Fibroblast of the aortic adventitia (primary cell): ENCODE measurements around the gene PCDHA13. TPM values are rescaled to one million over a fixed set of nuclear protein-coding genes. Genes with fewer than 3 reads are reported as not detected.

Experiments
- DNase-seq: peaks from one replicate; pipeline ENCODE4 v3.0.0-alpha.2; 2010; ENCODE audit warnings: low read depth
- H3K4me3 ChIP-seq: 2 replicates; pipeline ENCODE4 v1.5.1; 2011; ENCODE audit warnings: low read depth, mild to moderate bottlenecking, control low read depth, low read length, moderate library complexity
- total RNA-seq: library from RNA; depleted of rRNA; stranded (reverse); fragments of >200 nt; gene quantifications from 2 replicates; pipeline ENCODE4 v1.2.3, GENCODE V29; 2012; ENCODE audit warnings: low replicate concordance
- TF ChIP-seq, protein P1 (sequence below): IDR thresholded peaks from 2 replicates; pipeline ENCODE4 v1.5.1; 2011; ENCODE audit warnings: mild to moderate bottlenecking, low read length, control low read depth, inconsistent platforms; ENCODE audit not compliant: insufficient read depth

The PCDHA13 gene
- total RNA-seq, 1 donor: not detected

DNA sequence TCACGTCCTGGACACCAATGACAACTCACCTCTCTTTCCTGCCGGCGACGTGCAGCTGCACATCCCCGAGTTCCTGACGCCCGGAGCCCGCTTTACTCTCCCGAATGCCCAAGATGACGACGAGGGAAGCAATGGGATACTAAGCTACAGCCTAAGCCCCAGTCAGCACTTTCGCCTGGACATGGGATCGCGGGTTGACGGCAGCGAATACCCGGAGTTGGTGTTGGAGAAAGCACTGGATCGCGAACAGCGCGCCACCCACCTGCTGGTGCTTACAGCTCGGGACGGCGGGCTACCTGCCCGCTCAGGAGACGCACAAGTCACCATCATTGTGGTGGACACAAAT is 45.3 kb downstream of the PCDHA13 start:
- peak overlapping the region; percentile 35 for H3K4me3 ChIP-seq
- TF ChIP-seq, protein P1, sequence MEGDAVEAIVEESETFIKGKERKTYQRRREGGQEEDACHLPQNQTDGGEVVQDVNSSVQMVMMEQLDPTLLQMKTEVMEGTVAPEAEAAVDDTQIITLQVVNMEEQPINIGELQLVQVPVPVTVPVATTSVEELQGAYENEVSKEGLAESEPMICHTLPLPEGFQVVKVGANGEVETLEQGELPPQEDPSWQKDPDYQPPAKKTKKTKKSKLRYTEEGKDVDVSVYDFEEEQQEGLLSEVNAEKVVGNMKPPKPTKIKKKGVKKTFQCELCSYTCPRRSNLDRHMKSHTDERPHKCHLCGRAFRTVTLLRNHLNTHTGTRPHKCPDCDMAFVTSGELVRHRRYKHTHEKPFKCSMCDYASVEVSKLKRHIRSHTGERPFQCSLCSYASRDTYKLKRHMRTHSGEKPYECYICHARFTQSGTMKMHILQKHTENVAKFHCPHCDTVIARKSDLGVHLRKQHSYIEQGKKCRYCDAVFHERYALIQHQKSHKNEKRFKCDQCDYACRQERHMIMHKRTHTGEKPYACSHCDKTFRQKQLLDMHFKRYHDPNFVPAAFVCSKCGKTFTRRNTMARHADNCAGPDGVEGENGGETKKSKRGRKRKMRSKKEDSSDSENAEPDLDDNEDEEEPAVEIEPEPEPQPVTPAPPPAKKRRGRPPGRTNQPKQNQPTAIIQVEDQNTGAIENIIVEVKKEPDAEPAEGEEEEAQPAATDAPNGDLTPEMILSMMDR: no peak
- DNase-seq: no peak

Other genes starting within 250 kb of the PCDHA13 start
- 0.36 and 4.4 TPM in 2 replicates for gene CD14, start 248.9 kb upstream of the PCDHA13 start, total RNA-seq
- gene TMCO6, start 242.7 kb upstream of the PCDHA13 start, total RNA-seq: 21.1 and 295 TPM in 2 replicates
- gene NDUFA2, start 234.5 kb upstream of the PCDHA13 start, total RNA-seq: 32.9 and 40.6 TPM in 2 replicates
- 84.2 and 183 TPM in 2 replicates for gene IK, start 234.3 kb upstream of the PCDHA13 start, total RNA-seq
- gene WDR55, start 217.2 kb upstream of the PCDHA13 start, total RNA-seq: 12.8 and 21.9 TPM in 2 replicates
- 0.18 TPM in 1 of 2 replicates, not detected in the other for gene DND1, start 208.5 kb upstream of the PCDHA13 start, total RNA-seq
- 52.2 and 62.9 TPM in 2 replicates for gene HARS1, start 190.8 kb upstream of the PCDHA13 start, total RNA-seq
- 22.7 and 39.0 TPM in 2 replicates for gene HARS2, start 190.7 kb upstream of the PCDHA13 start, total RNA-seq
- gene ZMAT2, start 181.7 kb upstream of the PCDHA13 start, total RNA-seq: 37.2 and 118 TPM in 2 replicates
- 0.09 TPM in 1 of 2 replicates, not detected in the other for gene PCDHA1, start 96.0 kb upstream of the PCDHA13 start, total RNA-seq
- gene PCDHA2, start 87.3 kb upstream of the PCDHA13 start, total RNA-seq: 0.09 and 0.16 TPM in 2 replicates
- 0.27 and 0.49 TPM in 2 replicates for gene PCDHA3, start 81.1 kb upstream of the PCDHA13 start, total RNA-seq
- 0.09 and 1.1 TPM in 2 replicates for gene PCDHA4, start 75.1 kb upstream of the PCDHA13 start, total RNA-seq
- 0.08 and 0.09 TPM in 2 replicates for gene PCDHA5, start 60.5 kb upstream of the PCDHA13 start, total RNA-seq
- 0.27 and 1.3 TPM in 2 replicates for gene PCDHA6, start 54.2 kb upstream of the PCDHA13 start, total RNA-seq
- 0.18 and 0.41 TPM in 2 replicates for gene PCDHA7, start 47.9 kb upstream of the PCDHA13 start, total RNA-seq
- gene PCDHA8, start 40.9 kb upstream of the PCDHA13 start, total RNA-seq: 0.09 and 0.25 TPM in 2 replicates
- gene PCDHA9, start 33.7 kb upstream of the PCDHA13 start, total RNA-seq: under 0.01 and 0.49 TPM in 2 replicates
- gene PCDHA10, start 26.2 kb upstream of the PCDHA13 start, total RNA-seq: under 0.01 and 0.09 TPM in 2 replicates
- gene PCDHA11, start 13.2 kb upstream of the PCDHA13 start, total RNA-seq: 0.08 and 0.09 TPM in 2 replicates
- 0.09 and 0.33 TPM in 2 replicates for gene PCDHA12, start 6.8 kb upstream of the PCDHA13 start, total RNA-seq
- 0.16 TPM in 1 of 2 replicates, not detected in the other for gene PCDHAC1, start 44.2 kb downstream of the PCDHA13 start, total RNA-seq
- 0.57 TPM in 1 of 2 replicates, not detected in the other for gene PCDHAC2, start 84.4 kb downstream of the PCDHA13 start, total RNA-seq
- not detected in 2 replicates for gene PCDHB1, start 169.2 kb downstream of the PCDHA13 start, total RNA-seq
- 0.36 and 0.82 TPM in 2 replicates for gene PCDHB2, start 212.5 kb downstream of the PCDHA13 start, total RNA-seq
- gene PCDHB3, start 218.3 kb downstream of the PCDHA13 start, total RNA-seq: 0.27 and 0.74 TPM in 2 replicates
- 0.09 and 0.65 TPM in 2 replicates for gene PCDHB4, start 239.7 kb downstream of the PCDHA13 start, total RNA-seq